Testis (tissue), 3 donors: ENCODE measurements around the gene CIDEB. TPM values are rescaled to one million over a fixed set of nuclear protein-coding genes. Genes with fewer than 3 reads are reported as not detected.

Experiments used
- DNase-seq: peaks from one replicate; pipeline ENCODE4 v3.0.0-alpha.2; 2019
- H3K27ac ChIP-seq, 2 donors: fragments of 200-600 bp; sonication (generic); one replicate each; pipeline ENCODE4 v1.5.1; 2019
- H3K27me3 ChIP-seq: fragments of 200-600 bp; sonication (generic); one replicate; pipeline ENCODE4 v1.5.1; 2019
- H3K36me3 ChIP-seq: fragments of 200-600 bp; sonication (generic); one replicate; pipeline ENCODE4 v1.5.1; 2017; ENCODE audit warnings: low read depth; ENCODE audit errors: missing control alignments
- H3K4me1 ChIP-seq: fragments of 200-600 bp; sonication (generic); one replicate; pipeline ENCODE4 v1.5.1; 2019
- H3K4me3 ChIP-seq, 2 donors: fragments of 200-600 bp; sonication (generic); one replicate each; pipeline ENCODE4 v1.5.1; 2017 to 2019
- H3K9me3 ChIP-seq: fragments of 200-600 bp; sonication (generic); one replicate; pipeline ENCODE4 v1.5.1; 2017
- POLR2A ChIP-seq: fragments of 450-650 bp; IDR thresholded peaks from one replicate; pipeline ENCODE4 v1.6.1; 2017; ENCODE audit warnings: antibody characterized with exemption, mild to moderate bottlenecking, moderate library complexity
- WGBS, 2 donors: methylation state at CpG; one replicate each; pipeline ENCODE4 v1.1.5; 2018; 5-methylcytosine and 5-hydroxymethylcytosine counted together
- intact Hi-C: fragments of 100-400 bp; cut with DNase I; formaldehyde crosslinking; loops from one replicate; pipeline ENCODE4 v1.15.1; 2023; ENCODE audit warnings: low total_unique reads
- polyA plus RNA-seq: library from polyadenylated mRNA; stranded (reverse); fragments of 350-450 nt; fragmentation: Illumina TruSeq; extraction: RNeasy Lipid Tissue Mini Kit (QIAGEN cat#74804); gene quantifications from one replicate; pipeline ENCODE4 v1.2.3, GENCODE V29; 2014; ENCODE audit warnings: low read depth, low replicate concordance; ENCODE audit not compliant: insufficient read depth
- total RNA-seq, 2 donors: library from RNA; depleted of rRNA; stranded (reverse); fragments of >200 nt; gene quantifications; one replicate each; pipeline ENCODE4 v1.2.3, GENCODE V29; 2016
- TF ChIP-seq, protein P1 (sequence below), 3 experiments: fragments of 450-650 bp in 2 of 3; fragments of 200-600 bp in 1 of 3; sonication (generic) in 1 of 3; IDR thresholded peaks; one replicate each; pipeline ENCODE4 v1.5.1; 2016 to 2019; ENCODE audit warnings: antibody characterized with exemption in 3 of 3, mild to moderate bottlenecking in 2 of 3, moderate library complexity in 1 of 3

The CIDEB gene
- total and polyA plus RNA-seq, 3 donors from 2014 or later: 3.8 to 7.0 (median 6.6) TPM

DNA sequence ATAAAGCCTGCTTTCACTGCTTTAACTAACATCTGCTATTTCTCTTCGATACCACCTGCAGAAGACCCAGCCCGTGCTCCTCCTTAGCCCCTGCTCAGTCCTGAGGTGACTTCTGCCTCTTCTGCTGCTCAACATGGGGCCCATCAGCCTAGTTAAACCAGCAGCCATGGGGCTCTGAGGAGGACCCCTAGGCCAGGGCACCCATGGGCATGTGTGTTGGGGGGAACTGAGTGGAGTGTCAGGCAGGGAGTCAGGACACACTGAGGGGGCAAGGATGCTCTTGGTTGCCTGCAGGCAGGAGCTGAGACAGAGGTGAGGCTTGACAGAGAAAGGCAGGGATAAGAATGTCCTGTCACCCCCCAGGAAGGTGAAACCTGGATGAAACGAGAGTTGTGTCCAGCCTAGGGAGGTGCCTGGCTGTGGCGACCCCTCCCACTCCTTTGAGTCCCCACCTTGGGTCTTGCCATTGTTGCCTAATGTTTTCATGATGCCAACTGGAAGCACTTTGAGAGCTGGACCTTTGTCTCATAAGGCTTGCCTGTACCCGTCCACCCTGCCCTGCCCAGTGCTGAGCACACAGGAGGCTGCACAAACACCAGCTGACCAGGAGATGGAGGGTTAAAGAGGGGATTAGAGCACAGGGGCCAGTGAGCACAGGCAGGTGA, 23.8 kb downstream of the CIDEB start:
- no peaks in the 10 kb centered on the region for H3K36me3 ChIP-seq
- H3K4me3 ChIP-seq: no peak overlapping the region
- intact Hi-C loops: no loop called here
- H3K9me3 ChIP-seq: no peaks in the 10 kb centered on the region
- DNase-seq: no peak
- no peaks in the 10 kb centered on the region for H3K27me3 ChIP-seq
- TF ChIP-seq, protein P1, sequence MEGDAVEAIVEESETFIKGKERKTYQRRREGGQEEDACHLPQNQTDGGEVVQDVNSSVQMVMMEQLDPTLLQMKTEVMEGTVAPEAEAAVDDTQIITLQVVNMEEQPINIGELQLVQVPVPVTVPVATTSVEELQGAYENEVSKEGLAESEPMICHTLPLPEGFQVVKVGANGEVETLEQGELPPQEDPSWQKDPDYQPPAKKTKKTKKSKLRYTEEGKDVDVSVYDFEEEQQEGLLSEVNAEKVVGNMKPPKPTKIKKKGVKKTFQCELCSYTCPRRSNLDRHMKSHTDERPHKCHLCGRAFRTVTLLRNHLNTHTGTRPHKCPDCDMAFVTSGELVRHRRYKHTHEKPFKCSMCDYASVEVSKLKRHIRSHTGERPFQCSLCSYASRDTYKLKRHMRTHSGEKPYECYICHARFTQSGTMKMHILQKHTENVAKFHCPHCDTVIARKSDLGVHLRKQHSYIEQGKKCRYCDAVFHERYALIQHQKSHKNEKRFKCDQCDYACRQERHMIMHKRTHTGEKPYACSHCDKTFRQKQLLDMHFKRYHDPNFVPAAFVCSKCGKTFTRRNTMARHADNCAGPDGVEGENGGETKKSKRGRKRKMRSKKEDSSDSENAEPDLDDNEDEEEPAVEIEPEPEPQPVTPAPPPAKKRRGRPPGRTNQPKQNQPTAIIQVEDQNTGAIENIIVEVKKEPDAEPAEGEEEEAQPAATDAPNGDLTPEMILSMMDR (IDR thresholded peaks at IDR 0.05): no peak
- no peak for TF ChIP-seq POLR2A
- 89 to 92% methylated on average over 5 of the region's 5 CpGs for WGBS, 2 donors
- H3K4me1 ChIP-seq: no peaks in the 10 kb centered on the region
- no peak overlapping the region for H3K27ac ChIP-seq

DNA sequence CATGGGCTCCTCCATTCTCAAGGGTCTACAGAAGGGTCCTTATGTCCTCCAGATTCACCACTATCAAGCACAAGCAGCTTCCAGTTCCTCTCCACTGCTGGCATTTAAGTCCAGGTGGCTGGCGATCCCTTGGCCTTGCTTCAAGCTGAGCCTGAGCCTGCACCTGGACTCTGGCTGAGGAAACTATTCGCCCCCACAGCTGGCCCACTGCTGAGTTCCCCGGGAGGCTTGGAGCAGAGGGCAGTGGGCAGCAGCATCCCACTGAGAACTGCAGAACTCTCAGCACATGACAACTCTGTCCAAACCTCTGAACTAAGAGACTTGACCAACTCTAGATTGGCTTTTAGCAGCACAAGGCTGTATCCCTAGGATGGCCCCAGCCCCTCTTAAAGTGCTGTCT, 25.0 kb downstream of the CIDEB start:
- intact Hi-C loops: no loop called here
- WGBS, 2 donors: 73 to 83% methylated on average over 2 to 3 of the region's 3 CpGs

DNA sequence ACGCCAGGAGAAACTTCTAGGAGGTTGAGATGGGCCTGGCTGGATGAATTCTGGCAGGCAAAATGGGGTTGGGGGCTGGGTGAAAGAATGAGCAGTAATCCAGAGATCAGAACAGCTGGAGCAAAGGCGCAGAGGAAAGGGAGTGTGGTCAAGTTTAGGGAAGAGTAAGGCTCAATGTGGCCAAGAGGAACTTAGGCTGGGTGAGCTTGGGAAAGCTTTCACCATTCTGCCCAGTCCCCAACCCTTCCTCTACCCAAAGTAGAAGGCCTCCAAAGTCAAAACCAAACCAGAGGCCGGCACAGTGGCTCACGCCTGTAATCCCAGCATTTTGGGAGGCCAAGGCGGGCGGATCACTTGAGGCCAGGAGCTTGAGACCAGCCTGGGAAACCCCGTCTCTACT, 26.1 kb downstream of the CIDEB start:
- Histone ChIP-seq H3K27me3 (no peaks in the 10 kb centered on the region), H3K36me3 (no peaks in the 10 kb centered on the region), H3K4me1 (no peaks in the 10 kb centered on the region), H3K27ac (no peak overlapping the region), H3K4me3 (no peak overlapping the region), H3K9me3 (no peaks in the 10 kb centered on the region)
- TF ChIP-seq, protein P1 (IDR thresholded peaks at IDR 0.05): no peak
- whole genome bisulfite sequencing, 2 donors: 80 to 85% methylated on average over 7 of the region's 7 CpGs
- intact Hi-C loops: no loop called here
- DNase-seq: no peak

More for the DNA sequence above, 25.0 kb downstream of the CIDEB start:
- no peaks in the 10 kb centered on the region for H3K9me3 ChIP-seq
- no peak overlapping the region for H3K4me3 ChIP-seq
- no peaks in the 10 kb centered on the region for H3K27me3 ChIP-seq
- DNase-seq: no peak
- H3K27ac ChIP-seq: no peak overlapping the region
- TF ChIP-seq, protein P1 (IDR thresholded peaks at IDR 0.05): no peak
- no peak for TF ChIP-seq POLR2A
- no peaks in the 10 kb centered on the region for H3K4me1 ChIP-seq
- no peaks in the 10 kb centered on the region for H3K36me3 ChIP-seq

DNA sequence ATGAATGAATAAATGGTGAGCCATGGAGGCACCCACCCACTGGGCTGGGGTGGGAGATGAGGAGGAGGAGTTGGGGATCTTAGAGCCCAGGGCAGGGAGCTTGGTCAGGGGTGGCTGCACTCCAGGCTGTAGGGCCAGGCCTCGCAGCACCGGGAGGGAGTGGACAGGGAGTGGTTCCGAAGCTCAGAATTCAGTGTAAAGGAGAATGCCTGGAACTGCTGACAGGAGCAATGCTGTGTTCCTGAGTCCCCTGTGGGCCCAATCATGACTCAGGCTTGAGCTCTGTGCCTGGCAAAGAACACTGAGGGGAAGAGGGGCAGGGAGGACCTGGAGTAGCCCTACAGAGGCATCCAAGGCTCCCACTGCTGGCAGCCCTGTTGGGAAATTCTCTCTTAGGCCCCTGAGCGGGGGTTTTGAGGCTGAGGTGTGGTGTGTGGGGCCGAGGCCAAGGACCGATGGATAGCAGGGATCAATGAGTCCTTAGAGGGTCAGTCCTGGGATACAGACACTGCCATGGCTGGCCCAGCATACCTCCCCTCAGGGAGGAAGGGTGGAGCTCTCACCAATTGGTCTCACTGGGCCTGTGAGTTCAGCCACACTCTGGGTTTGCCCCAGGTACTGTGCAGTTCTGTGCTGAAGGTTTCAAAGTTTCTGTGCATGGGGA, 26.8 kb downstream of the CIDEB start:
- intact Hi-C loops: no loop called here
- Histone ChIP-seq H3K27me3 (no peaks in the 10 kb centered on the region), H3K27ac (no peak overlapping the region), H3K4me1 (no peaks in the 10 kb centered on the region), H3K4me3 (no peak overlapping the region), H3K36me3 (no peaks in the 10 kb centered on the region), H3K9me3 (no peaks in the 10 kb centered on the region)
- DNase-seq: no peak
- 80 to 88% methylated on average over 4 to 6 of the region's 6 CpGs for WGBS, 2 donors
- TF ChIP-seq, protein P1 (IDR thresholded peaks at IDR 0.05): no peak
- TF ChIP-seq POLR2A: no peak
